NCI-H345 treated with DMSO at 0.1 percent for 48 hours (cell line): Measurements from ENCODE around the gene TKTL1.

ENCODE experiments used
- DNase-seq: peaks from one replicate; lab custom pipeline; 2025; ENCODE audit not compliant: unreplicated experiment; lab: John Stamatoyannopoulos, UW

The TKTL1 gene

GRCh38 chrX:154308108-154308946 lies 12.7 kb downstream of the TKTL1 start:
- DNase-seq = peak; percentile 18

- DNase-seq = no peak
Measured at GRCh38 chrX:154309041-154309775, 13.6 kb downstream of the TKTL1 start.

DNA sequence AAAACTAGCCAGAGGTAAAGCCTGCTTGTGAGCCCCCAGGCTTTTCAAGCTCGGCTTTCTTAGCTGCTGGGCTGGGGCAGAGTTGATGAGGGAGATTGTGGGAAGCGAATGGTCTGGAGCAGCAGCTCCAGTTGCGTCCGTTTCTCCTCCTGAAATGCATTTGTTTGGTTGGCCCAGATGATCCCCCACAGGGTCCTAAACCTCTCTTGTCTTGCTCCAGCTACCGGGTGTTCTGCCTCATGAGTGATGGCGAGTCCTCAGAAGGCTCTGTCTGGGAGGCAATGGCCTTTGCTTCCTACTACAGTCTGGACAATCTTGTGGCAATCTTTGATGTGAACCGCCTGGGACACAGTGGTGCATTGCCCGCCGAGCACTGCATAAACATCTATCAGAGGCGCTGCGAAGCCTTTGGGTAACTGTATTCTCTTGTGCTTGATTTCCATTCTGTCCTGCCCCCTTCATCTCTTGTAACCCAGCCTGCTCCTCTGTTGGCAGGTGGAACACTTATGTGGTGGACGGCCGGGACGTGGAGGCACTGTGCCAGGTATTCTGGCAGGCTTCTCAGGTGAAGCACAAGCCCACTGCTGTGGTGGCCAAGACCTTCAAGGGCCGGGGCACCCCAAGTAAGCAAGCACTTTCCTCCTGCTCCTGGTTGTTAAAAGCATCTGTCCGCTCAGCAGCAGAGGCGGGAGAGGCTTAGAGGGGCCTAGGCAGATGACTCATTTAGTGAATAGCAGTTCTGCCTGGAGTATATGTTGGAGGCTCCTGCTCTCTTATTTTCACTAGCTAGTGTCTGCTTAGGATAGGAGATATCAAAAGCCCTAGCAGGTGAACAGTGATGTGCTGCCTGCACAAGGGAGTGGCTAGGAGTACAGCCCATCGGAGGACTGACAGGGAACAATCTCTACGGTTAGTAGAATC lies 15.3 kb downstream of the TKTL1 start:
- no peak for DNase-seq

GRCh38 chrX:154312116-154312515 lies 16.5 kb downstream of the TKTL1 start:
- no peak for DNase-seq

DNA sequence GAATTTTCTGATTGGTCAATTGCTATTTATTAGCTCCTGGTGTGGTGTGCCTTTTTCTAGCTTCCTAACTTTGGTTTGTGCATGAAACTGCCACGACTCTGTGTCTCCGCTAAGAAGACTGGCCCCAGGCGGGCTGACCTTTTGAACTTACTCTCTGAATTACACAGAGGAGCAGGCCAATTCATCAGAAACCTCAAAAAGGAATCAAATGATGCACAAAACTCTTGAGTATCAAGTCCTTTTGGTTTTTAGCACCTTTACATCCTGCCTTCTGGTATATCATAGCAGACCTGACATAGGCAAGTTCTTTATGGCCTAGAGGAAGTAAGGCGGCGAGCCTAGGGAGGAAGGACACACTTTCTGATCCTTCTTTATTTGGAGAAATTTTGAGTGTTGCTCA lies 17.6 kb downstream of the TKTL1 start:
- no peak for DNase-seq

- DNase-seq = no peak
Measured at GRCh38 chrX:154315416-154315815, 19.8 kb downstream of the TKTL1 start.

- DNase-seq = no peak
Measured at GRCh38 chrX:154317391-154317995, 21.9 kb downstream of the TKTL1 start.

DNA sequence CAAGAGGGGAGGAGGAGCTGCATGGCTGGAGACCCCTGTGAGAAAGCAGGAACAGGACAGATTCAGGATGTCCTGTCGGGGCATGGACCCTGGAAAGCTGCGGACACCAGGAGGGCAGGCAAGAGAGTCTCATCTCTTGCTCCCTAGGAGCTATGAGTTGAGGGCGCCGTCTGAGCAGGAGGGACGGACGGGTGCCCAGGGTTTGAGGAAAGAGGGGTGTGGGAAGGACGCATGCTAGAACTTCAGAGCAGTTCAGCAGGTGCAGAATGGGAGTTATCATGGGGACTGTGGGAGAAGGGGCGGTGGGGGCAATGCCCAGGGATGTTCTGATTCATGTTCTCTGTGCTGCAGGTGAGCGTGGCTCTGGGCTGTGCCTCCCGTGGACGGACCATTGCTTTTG lies 24.8 kb downstream of the TKTL1 start:
- no peak for DNase-seq

- DNase-seq = no peak
Measured at GRCh38 chrX:154321152-154321551, 25.6 kb downstream of the TKTL1 start.

DNA sequence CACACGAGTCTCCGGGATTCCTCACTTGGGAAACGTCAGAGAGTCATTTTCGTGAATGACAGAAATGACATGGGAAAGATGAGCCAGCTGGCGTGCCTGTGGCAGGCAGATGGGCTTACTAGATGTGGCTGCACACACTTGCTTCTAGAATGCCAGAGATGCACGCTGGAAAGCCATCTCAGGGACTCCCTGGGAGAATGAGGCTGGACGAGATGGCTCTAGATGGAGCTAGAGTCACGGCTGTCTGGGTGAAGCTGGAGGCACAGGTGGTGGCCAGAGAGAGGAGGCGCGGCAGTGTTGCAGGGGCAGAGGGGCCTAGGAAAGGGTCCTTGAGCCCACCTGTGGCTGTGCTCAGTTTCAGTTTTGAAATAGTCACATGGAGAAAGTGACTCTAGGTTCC lies 26.0 kb downstream of the TKTL1 start:
- no peak for DNase-seq

GRCh38 chrX:154322890-154323289 lies 27.3 kb downstream of the TKTL1 start:
- no peak for DNase-seq

GRCh38 chrX:154323537-154323936 lies 27.9 kb downstream of the TKTL1 start:
- DNase-seq = no peak

GRCh38 chrX:154325541-154325940 lies 29.9 kb downstream of the TKTL1 start:
- no peak for DNase-seq

DNA sequence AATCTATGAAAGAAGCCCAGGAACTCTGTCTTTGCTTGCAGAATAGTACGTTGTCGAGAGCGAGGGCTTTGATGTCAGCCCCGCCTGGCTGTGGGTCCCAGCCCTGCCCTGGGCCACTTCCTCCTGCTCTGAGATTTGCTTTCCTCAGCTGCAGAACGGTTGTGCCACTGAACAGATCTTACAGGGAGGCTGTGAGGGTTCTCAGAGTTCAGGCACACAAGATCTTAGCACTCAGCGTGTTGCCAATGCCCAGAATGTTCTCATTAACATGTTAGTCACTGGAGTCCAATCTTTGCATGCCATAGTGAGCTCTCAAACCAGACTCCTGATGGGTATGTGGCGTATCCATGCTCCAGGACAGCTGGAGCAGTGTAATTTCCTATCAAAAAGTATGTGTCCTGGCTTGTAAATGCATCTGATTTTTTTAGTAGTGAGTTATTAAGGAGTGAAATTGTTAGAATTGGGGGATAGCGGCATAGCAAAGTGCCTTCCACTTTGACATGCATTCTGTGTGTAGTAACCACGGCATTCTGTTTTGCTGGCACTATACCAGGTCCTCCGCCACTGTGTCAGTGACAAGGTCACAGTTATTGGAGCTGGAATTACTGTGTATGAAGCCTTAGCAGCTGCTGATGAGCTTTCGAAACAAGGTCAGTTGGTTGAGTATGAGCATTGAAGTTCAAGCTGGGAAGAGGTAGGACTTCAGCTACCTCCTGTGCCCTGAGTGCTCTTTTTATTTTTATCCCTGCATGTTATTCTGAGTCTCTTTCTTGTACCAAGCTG lies 31.6 kb downstream of the TKTL1 start:
- DNase-seq = no peak

GRCh38 chrX:154328646-154329045 lies 33.1 kb downstream of the TKTL1 start:
- no peak for DNase-seq

DNA sequence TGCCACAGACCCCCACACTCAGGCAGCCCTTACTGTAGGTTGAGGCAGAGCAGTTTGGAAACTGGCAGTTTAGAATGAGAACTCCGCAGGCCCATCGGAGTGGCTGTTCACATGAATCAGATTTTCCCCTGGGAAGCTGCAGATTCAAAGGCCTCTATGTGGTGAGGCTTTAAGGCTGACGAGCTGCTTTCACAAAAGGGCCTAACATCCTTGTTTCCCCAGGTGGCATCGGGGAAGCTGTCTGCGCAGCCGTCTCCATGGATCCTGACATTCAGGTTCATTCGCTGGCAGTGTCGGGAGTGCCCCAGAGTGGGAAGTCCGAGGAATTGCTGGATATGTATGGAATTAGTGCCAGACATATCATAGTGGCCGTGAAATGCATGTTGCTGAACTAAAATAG lies 33.7 kb downstream of the TKTL1 start:
- DNase-seq = peak; percentile 33

DNA sequence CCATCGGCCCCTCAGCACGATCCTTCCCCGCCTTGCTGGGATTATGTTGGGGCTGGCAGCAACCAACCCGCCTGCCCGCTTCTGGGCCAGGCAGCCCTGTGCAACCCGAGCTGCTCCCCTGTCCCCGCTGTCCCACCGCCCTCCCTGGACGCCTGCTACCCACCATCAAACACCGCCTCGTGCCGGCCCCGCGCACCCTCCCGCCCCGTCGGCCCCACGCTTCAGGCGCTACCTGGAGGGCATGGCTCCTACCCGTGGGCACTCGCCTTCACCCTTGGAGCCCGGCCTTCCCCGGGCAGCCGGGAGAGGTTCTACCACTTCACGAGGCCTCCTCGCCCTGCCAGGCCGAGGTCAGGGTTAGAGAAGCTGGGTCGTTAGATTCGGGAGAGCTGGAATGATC lies 37.0 kb downstream of the TKTL1 start:
- DNase-seq = no peak

- DNase-seq = no peak
Measured at GRCh38 chrX:154333116-154333515, 37.5 kb downstream of the TKTL1 start.

- DNase-seq = no peak
Measured at GRCh38 chrX:154333837-154334271, 38.3 kb downstream of the TKTL1 start.

DNA sequence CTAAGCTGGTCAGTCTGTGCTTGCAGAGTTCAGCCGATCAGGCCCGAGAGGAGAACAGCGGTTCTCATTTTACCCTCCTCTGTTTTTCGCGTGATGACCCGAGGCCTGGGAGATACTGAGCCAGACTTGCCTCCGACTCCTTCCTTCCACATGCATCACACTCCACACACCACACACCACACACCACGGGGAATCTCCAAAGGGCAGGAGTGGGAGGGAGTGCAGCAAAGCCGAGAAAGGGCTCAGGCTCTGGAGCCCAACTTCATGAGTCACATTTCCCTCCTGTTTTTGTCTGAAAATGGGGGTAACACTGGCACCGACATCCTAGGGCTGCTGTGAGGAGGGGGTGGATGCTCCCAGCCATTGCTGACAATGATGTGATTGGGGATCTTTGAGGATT lies 38.9 kb downstream of the TKTL1 start:
- no peak for DNase-seq
